Stimulated activated CD4-positive, alpha-beta T cell treated with anti-CD3 and anti-CD28 coated beads, Interleukin-4, amount 100 ng/mL, for 1 hour (primary cell): Measurements from ENCODE around the gene LRCH1.
"Not testable (repeated sequence)": the region's sequence is repeated elsewhere in the genome, so short reads cannot be mapped to it uniquely, and the experiment has no call there.

Source experiments
- DNase-seq: peaks from one replicate; pipeline ENCODE4 v3.0.0-alpha.2; 2020

The LRCH1 gene

DNA sequence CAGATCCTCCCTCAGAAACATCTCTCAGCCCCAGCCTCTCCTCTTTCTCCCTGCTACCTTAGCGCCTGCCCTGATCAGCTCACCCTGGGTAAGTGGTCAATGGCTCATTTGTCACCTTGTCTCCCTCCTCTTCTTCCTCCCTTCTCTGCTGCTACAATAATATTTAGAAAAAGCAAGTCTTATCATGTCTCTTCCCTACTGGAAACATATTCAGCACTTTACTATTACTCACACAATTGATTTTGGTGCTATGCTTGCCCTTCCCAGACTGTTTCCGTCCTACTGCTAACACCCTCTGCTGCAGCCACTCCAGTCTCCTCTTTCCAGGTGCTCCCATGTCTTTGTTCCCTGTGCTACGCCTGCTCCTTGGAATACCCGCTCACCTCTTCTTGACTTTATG, 208.2 kb downstream of the LRCH1 start:
- DNase-seq = no peak

DNA sequence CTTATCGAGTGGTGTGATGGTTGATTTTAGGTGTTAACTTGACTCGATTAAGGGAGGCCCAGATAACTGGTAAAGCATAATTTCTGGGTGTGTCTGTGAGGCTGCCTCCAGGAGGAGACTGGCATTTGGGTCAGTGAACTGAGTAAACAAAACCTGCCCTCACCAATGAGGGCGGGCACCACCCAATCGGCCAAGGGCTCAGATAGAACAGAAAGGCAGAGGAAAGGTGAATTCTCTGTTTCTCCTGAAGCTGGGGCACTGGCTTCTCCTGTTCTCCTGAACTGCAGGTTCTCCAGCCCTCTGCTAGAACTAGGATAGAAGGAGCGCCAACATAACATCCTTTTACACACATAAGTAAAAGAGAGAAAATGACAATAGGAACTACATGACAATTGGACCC, 208.9 kb downstream of the LRCH1 start:
- no peak for DNase-seq

DNA sequence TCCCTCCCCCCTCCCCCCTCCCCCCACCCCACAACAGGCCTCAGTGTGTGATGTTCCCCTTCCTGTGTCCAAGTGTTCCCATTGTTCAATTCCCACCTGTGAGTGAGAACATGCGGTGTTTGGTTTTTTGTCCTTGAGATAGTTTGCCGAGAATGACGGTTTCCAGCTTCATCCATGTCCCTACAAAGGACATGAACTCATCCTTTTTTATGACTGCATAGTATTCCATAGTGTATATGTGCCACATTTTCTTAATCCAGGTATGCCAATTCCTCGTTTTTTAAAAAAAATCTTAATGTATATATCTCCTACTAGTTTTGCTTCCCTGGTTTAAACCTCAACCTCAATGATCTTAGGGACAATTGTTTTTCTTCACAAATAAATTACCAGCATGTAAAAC, 217.0 kb downstream of the LRCH1 start:
- DNase-seq = not testable (repeated sequence)

DNA sequence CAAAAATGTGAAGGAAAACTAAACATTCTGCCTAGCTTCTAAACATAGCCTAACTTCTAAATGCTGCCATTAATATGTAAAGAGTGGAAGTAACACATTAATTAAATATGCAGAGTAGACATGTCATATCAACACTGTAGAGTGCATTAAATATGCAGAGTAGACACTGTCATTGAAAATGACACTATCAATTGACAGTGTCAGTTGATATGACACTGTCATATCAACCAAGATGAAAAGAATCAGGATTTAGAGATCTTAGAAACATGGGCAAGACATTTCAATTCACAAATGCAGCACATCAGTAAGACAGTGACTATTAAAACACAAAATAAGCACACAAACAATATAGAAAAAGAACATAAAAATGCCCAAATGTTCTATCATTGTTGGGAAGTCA, 218.7 kb downstream of the LRCH1 start:
- no peak for DNase-seq

GRCh38 chr13:46773541-46773940, 220.6 kb downstream of the LRCH1 start:
- DNase-seq = no peak

- DNase-seq = no peak
Measured at GRCh38 chr13:46775385-46776107, 222.6 kb downstream of the LRCH1 start.

GRCh38 chr13:46778095-46778494, 225.1 kb downstream of the LRCH1 start:
- no peak for DNase-seq

GRCh38 chr13:46778890-46779289, 225.9 kb downstream of the LRCH1 start:
- no peak for DNase-seq

GRCh38 chr13:46782066-46782465, 229.1 kb downstream of the LRCH1 start:
- no peak for DNase-seq

DNA sequence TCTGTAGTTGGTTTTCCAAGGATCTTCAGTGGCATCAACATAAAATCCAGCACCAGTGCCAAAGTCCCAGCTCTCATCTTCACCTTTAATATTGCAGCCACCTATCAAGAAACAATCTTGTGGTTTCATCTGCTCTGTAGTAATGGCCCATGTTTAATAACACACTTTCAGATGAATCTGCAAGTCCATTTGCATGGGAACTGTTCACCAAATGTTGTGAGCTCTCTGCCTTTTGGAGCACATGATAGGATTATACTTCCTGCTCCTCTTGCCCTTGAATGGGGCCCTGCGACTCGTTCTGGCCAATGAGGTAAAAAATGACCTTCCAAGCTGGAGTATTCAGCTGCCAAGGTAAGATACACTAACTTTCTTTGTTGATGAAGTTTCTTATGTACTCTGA, 229.7 kb downstream of the LRCH1 start:
- DNase-seq = no peak

- DNase-seq = no peak
Measured at GRCh38 chr13:46783504-46783903, 230.5 kb downstream of the LRCH1 start.

DNA sequence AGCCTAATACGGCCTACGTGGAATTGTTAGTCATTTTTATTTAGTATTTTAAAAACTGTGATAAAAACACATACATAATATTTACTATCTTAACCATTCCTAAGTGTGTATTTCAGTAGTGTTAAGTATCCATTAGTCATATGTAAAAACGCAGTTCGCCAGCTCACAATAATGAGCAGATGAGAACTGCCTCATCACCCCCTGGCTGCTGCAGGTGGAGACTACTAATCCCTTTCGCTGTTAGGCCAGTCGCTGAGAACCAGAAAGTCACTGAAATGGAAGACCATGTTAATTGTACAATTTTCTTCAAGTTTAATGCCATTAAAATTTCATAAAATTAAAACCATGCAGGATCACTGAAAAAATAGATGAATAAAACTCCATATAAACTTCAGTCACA, 242.4 kb downstream of the LRCH1 start:
- DNase-seq = no peak

- DNase-seq = no peak
Measured at GRCh38 chr13:46796129-46796514, 243.2 kb downstream of the LRCH1 start.

DNA sequence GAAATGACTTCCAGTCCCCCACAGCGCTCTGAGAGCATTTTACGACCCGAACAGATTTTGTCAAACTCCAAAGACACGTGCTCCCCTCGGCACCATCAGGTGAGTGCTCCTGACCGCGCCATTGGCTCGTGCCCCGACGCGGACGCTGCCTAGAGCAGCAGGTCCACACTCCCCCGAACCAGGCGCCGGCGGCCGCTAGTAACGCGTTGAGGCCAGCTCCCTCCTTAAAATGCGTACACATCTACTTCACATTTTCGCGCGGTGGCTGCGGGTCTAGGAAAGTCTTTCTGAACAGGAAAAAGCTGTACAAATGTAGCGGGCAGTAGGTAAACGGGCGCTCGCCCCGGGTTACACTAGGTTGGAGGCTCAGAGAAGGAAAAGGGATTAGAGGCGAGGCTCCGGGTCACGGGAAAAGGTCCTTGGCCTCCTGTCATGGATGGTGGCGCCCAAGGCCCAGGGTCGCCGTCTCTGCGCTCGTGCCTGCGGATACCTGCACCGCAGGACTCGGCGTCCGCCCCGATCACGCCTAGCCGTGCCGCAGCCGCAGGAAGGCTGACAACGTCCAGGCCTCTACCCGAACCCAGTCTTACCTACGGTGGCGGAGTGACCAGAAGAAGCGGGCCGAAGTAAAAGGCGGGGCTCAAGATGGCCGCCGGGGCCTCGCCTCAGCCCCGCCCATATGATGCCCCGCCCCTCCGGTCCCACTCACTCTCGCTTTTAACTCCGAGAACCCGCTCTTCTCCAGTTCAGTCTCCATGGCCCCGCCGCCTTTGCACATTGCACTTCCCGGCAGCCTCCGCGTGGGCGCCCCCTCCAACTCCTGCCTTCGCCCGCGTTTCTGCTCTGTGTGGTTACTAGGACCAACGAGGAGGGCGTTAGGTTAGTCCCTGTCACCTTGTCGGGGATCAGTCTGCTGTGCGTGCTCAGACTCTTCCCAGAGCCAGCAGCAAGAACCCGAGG, 243.8 kb downstream of the LRCH1 start, which contains the start of gene ESD:
Gene ESD, minus strand, starts transcription at position 647 of the 960 bp plus-strand sequence. CDS start 5,748 bp downstream, outside the sequence.
- DNase-seq = peak; percentile 95

DNA sequence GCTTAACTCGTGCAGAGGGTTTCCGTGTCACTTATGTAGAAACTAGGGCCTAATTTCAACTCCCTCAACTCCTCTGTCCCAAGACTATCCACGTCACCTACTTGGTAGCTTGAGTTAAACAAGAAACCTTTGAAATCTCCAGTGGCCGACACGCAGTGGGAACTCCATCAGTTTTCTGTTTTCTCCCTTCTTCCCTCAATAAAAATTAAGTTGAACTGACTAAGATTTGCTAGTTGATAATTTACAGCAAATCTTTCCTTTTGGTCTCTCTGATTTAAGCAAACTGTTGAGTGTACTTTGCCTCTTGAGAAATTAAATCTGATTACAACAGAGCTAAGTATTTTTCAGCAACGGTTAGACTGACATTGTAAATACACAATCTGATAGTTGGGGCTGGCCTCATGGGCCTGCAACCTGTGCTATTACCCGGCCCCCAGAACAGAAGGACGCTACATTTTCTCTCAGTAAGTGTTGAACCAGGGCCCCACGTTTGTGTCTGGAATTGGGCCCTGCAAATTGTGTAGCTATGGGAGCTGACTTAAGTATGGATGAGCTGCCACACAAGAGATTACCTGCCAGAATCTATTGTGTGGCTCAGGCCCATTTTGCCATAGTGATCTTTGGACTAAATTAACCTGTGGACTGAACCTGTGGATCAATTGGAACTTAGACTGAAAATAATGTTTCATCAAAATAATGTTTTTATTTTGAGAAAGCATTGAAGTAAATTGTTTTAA, 244.7 kb downstream of the LRCH1 start:
- no peak for DNase-seq

DNA sequence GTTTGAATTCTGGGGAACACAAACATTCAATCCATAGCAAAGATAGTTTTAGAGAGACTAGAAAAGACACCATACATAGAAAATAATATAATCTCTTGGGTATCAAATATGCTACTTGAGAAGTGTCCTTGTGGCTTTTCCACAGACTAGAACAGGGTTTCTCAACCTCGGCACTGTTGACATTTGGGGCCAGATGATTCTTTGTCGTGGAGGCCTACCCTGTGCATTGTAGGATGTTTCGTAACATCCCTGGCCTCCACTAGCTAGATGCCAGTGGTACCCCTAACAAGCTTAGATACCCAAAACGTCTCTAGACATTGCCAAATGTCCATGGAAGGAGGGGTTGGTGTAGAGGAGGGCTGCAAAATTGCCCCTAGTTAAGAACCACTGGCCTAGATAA, 246.2 kb downstream of the LRCH1 start:
- no peak for DNase-seq

DNA sequence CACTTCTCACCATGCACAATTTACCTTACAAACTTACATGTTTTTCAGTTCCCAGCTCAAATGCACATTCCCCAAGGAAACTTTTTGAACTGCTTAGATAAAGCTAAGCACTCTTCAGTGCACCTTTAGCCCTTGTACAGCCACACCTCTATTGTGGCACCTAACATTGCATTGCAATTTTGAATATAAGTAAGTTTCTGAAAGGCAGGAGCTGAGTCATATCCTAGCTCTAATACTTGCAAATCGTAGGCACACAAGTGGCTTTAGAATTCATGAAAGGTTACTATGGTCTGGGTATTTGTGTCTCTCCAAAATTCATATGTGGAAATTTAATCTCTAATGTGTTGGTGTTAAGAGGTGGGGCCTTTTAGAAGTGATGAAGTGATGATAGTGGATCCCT, 248.9 kb downstream of the LRCH1 start:
- no peak for DNase-seq
